ENCODE measurements around the gene RPS2. TPM values are rescaled to one million over a fixed set of nuclear protein-coding genes. Genes with fewer than 3 reads are reported as not detected.

The RPS2 gene
- total RNA-seq, 2 donors from 2014 or later, result 702 to 834 TPM

DNA sequence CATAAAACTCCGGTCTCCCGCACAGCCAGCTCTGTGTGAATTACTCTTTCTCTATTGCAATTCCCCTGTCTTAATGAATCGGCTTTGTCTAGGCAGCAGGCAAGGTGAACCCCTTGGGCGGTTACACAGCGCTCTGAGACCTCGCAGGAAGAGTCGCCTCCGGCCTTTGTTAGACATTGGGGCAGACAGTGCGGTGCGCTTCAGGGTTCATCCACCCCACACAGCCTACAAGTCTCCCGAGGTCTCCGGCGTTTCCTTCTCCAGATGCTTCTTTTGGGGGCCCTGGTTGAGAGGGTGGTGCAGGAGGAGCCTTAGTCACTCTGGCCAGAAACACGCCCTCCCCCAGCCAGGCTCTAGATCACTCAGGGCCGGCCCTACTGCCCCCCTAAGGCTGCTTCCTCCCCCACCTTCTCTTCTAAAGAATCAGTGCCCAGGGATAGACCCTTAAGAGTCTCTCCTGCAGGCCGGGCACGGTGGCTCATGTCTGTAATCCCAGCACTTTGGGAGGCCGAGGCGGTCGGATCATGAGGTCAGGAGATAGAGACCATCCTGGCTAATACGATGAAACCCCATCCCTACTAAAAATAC lies 19.9 kb downstream of the RPS2 start:
- no peak for ATAC-seq (ENCODE audit: insufficient number of reproducible peaks, low FRiP score, low read depth)
- Histone ChIP-seq H3K4me3 (no peak overlapping the region), H3K9me3 (no peaks in the 10 kb centered on the region), H3K4me1 (ENCODE audit: control insufficient read depth in 1 of 2, low read depth in 2 of 2) (peaks cover 3 to 13% of the 10 kb centered on the region in 2 donors), H3K27ac (no peak overlapping the region), H3K27me3 (replicated peaks; ENCODE audit: insufficient read depth) (no peaks in the 10 kb centered on the region), H3K36me3 (peaks cover 11% of the 10 kb centered on the region)
- TF ChIP-seq, protein P1, sequence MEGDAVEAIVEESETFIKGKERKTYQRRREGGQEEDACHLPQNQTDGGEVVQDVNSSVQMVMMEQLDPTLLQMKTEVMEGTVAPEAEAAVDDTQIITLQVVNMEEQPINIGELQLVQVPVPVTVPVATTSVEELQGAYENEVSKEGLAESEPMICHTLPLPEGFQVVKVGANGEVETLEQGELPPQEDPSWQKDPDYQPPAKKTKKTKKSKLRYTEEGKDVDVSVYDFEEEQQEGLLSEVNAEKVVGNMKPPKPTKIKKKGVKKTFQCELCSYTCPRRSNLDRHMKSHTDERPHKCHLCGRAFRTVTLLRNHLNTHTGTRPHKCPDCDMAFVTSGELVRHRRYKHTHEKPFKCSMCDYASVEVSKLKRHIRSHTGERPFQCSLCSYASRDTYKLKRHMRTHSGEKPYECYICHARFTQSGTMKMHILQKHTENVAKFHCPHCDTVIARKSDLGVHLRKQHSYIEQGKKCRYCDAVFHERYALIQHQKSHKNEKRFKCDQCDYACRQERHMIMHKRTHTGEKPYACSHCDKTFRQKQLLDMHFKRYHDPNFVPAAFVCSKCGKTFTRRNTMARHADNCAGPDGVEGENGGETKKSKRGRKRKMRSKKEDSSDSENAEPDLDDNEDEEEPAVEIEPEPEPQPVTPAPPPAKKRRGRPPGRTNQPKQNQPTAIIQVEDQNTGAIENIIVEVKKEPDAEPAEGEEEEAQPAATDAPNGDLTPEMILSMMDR (IDR thresholded peaks at IDR 0.05), result no peak
- DNase-seq (ENCODE audit: low spot score), result no peak

DNA sequence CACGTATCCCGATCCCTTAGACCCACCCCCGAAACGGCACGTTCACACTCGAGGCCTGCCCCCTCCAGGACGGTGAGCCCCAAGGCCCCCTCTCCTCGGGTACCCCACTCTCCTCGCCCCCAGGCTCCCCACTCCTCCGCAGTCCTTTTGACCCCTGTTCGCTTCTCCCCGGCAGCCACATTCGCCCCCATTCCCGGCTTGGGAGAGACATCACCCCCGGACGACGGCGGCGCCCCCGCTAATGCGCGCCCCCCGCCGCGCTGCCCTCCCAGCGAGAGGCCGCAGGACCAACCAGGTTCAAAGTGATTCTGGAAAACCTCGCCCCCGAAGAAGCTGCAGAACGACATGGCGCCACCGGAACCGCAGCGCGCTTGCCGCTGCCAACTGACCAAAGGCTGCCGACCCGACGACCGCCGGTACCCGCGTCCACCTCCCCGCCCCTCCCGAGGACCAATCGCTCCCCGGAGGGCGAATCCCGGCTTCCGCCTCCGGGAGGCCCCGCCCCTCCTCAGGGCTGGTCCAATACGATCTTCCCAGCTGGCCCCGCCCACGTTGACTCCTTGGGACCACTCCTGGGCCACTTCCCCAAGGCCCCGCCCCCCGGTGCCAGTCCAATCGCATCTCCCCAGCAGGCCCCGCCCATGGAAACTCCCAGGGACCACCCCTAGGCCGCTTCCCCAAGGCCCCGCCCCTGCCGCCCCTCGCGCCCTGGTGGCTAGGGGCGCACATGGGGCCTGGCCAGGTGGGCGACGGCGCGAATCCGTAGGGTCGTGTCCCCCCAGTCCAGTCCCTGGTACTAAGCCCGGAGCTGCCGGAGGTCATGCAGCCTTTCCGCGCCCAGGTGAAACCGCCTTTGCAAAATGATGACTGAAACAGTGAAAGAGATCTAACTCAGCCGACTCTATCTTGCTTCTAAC lies 21.6 kb downstream of the RPS2 start, which contains the start of gene MSRB1:
TSS of gene MSRB1 (minus strand) at position 390 of the 917 bp plus-strand sequence. CDS start at position 347, 43 bp downstream.
- Histone ChIP-seq H3K4me1 (ENCODE audit: control insufficient read depth in 1 of 2, low read depth in 2 of 2) (peaks cover 3 to 13% of the 10 kb centered on the region in 2 donors), H3K27ac (peak within 1 kb of the TSS; percentile 82 to 90), H3K4me3 (peak within 1 kb of the TSS; percentile 97), H3K36me3 (peaks cover 27% of the 10 kb centered on the region), H3K27me3 (replicated peaks; ENCODE audit: insufficient read depth) (no peaks in the 10 kb centered on the region), H3K9me3 (no peaks in the 10 kb centered on the region)
- DNase-seq (ENCODE audit: low spot score) (peak; percentile 99), ATAC-seq (ENCODE audit: insufficient number of reproducible peaks, low FRiP score, low read depth) (peak; percentile 95)
- TF ChIP-seq, protein P1 (IDR thresholded peaks at IDR 0.05), result no peak

DNA sequence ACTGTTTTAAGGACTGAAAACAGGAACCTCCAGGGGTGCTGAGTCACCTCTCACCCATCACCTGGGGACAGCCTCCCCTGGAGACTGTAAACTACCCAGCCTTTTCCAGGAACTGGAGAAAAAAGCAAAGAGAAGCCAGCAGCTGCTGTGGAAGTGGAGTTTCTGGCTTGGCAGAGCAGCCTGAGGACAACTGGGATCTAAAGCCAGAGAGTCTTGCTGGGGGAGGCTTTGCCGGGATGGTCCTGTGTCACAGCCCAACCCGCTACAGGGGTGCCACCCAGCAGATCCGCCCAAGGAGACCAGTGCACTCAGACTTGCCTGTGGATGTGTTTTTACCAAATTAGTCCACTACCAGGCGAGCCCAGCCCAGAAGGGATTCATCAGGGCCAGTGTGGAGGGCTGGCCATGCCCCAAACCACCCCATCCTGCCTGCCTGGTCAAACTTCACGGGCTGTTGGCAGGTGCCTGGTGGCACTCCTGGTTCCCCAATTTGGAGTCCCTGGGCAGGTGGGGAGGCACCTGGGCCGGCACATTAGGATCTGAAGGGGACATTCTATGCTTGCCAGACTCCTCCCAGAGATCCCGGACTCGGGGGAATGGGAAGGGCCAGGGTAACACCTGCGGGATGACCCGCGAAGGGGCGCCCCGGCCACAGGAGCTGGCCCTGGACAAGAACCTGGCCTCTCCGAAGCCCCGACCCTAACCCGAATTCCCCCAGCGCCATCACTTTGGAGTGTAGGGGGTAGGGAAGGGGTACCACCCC lies 22.4 kb downstream of the RPS2 start:
- ATAC-seq (ENCODE audit: insufficient number of reproducible peaks, low FRiP score, low read depth) (no peak), DNase-seq (ENCODE audit: low spot score) (no peak)
- Histone ChIP-seq H3K9me3 (no peaks in the 10 kb centered on the region), H3K4me3 (peak overlapping the region; percentile 97), H3K27ac (peak overlapping the region; percentile 82 to 90), H3K4me1 (ENCODE audit: control insufficient read depth in 1 of 2, low read depth in 2 of 2) (peaks cover 3 to 13% of the 10 kb centered on the region in 2 donors), H3K27me3 (replicated peaks; ENCODE audit: insufficient read depth) (no peaks in the 10 kb centered on the region), H3K36me3 (peaks cover 30% of the 10 kb centered on the region)
- TF ChIP-seq, protein P1 (IDR thresholded peaks at IDR 0.05), result no peak

DNA sequence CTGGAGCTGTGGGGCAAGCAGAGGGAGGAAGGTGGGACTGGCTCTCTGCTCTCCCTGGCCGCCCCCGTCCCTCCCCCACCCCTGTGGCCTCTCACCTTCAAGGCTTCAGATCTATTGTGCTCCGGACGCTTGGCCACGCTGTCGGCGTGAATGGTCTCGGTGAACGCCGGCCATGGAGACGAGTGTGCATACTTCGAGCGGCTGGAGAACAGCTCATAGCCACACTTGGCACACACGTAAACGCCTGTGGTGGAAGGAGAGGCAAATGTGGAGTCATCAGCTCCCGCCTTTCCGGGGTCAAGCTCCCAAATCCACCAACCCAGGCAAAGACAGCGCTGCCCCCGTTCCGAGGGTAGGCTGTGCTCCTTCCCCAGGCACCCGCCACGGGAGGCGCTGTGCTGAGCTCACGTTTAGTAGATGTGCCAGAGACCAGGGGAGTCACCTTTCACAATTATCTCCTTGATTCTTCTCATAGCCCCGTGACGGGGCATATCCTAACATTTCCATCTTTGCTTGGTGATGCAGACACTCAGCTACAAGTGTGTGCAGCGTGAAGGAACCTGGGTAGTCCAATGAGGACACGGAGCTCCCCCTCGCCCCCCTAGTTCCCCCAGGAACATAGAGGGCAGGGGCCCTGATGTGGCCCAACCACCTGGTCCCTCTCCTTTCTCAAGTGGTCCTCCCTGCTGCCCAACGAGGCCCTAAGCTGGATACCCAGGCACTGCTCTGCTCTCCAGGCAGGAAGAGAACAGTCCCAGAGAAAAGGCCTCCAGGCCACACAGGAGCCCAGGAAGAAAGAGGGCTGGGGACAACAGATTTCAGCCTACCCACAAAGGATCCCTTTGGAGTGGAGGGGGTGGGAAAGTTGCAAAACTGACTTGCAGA lies 23.2 kb downstream of the RPS2 start:
- no peak for DNase-seq (ENCODE audit: low spot score)
- H3K27ac ChIP-seq, result peak overlapping the region; percentile 2 to 90

More for the DNA sequence above, 23.2 kb downstream of the RPS2 start:
- no peak for ATAC-seq (ENCODE audit: insufficient number of reproducible peaks, low FRiP score, low read depth)
- Histone ChIP-seq H3K9me3 (no peaks in the 10 kb centered on the region), H3K4me1 (ENCODE audit: control insufficient read depth in 1 of 2, low read depth in 2 of 2) (peaks cover 3 to 13% of the 10 kb centered on the region in 2 donors), H3K27me3 (replicated peaks; ENCODE audit: insufficient read depth) (no peaks in the 10 kb centered on the region), H3K36me3 (peaks cover 36% of the 10 kb centered on the region), H3K4me3 (peak overlapping the region; percentile 97)
- TF ChIP-seq, protein P1 (IDR thresholded peaks at IDR 0.05), result no peak

Measured in thoracic aorta (tissue), 2 donors.